Measurements from ENCODE around the gene TSC22D3.

Gene TSC22D3

GRCh38 chrX:107707866-107708265, 67.7 kb downstream of the TSC22D3 start:
- Histone ChIP-seq H3K9ac (ENCODE audit: low read length) (no peak overlapping the region), H3K36me3 (ENCODE audit: control insufficient read depth, insufficient read depth, low read length, severe bottlenecking) (no peaks in the 10 kb centered on the region), H3K9me3 (ENCODE audit: control insufficient read depth, low read length) (peaks cover 10% of the 10 kb centered on the region), H3K27me3 (replicated peaks; ENCODE audit: control insufficient read depth, insufficient read depth, low read length) (peaks cover 33% of the 10 kb centered on the region), H3K4me3 (ENCODE audit: low read length) (no peak overlapping the region), H3K4me1 (ENCODE audit: control insufficient read depth, insufficient read depth, low read length) (peaks cover 20% of the 10 kb centered on the region)
- no peak for DNase-seq (ENCODE audit: low read depth)

GRCh38 chrX:107706309-107706708, 69.3 kb downstream of the TSC22D3 start:
- Histone ChIP-seq H3K4me3 (ENCODE audit: low read length) (no peak overlapping the region), H3K36me3 (ENCODE audit: control insufficient read depth, insufficient read depth, low read length, severe bottlenecking) (no peaks in the 10 kb centered on the region), H3K27me3 (replicated peaks; ENCODE audit: control insufficient read depth, insufficient read depth, low read length) (peaks cover 28% of the 10 kb centered on the region), H3K4me1 (ENCODE audit: control insufficient read depth, insufficient read depth, low read length) (peaks cover 11% of the 10 kb centered on the region), H3K9me3 (ENCODE audit: control insufficient read depth, low read length) (peaks cover 10% of the 10 kb centered on the region), H3K9ac (ENCODE audit: low read length) (no peak overlapping the region)
- no peak for DNase-seq (ENCODE audit: low read depth)

GRCh38 chrX:107704587-107704986, 71.0 kb downstream of the TSC22D3 start:
- H3K27me3 ChIP-seq (replicated peaks; ENCODE audit: control insufficient read depth, insufficient read depth, low read length) = peaks cover 32% of the 10 kb centered on the region
- no peak overlapping the region for H3K4me3 ChIP-seq (ENCODE audit: low read length)
- H3K9me3 ChIP-seq (ENCODE audit: control insufficient read depth, low read length) = peaks cover 10% of the 10 kb centered on the region
- no peaks in the 10 kb centered on the region for H3K36me3 ChIP-seq (ENCODE audit: control insufficient read depth, insufficient read depth, low read length, severe bottlenecking)
- no peak for DNase-seq (ENCODE audit: low read depth)
- H3K4me1 ChIP-seq (ENCODE audit: control insufficient read depth, insufficient read depth, low read length) = peaks cover 17% of the 10 kb centered on the region
- no peak overlapping the region for H3K9ac ChIP-seq (ENCODE audit: low read length)

- H3K9ac ChIP-seq (ENCODE audit: low read length) = no peak overlapping the region
- no peak overlapping the region for H3K4me3 ChIP-seq (ENCODE audit: low read length)
- H3K4me1 ChIP-seq (ENCODE audit: control insufficient read depth, insufficient read depth, low read length) = peaks cover 17% of the 10 kb centered on the region
- H3K36me3 ChIP-seq (ENCODE audit: control insufficient read depth, insufficient read depth, low read length, severe bottlenecking) = no peaks in the 10 kb centered on the region
- peaks cover 10% of the 10 kb centered on the region for H3K9me3 ChIP-seq (ENCODE audit: control insufficient read depth, low read length)
- H3K27me3 ChIP-seq (replicated peaks; ENCODE audit: control insufficient read depth, insufficient read depth, low read length) = peaks cover 32% of the 10 kb centered on the region
- DNase-seq (ENCODE audit: low read depth) = no peak
Observed at GRCh38 chrX:107704181-107704580, 71.4 kb downstream of the TSC22D3 start.

- H3K27me3 ChIP-seq (replicated peaks; ENCODE audit: control insufficient read depth, insufficient read depth, low read length) = peaks cover 24% of the 10 kb centered on the region
- no peak for DNase-seq (ENCODE audit: low read depth)
- no peak overlapping the region for H3K4me3 ChIP-seq (ENCODE audit: low read length)
- no peaks in the 10 kb centered on the region for H3K36me3 ChIP-seq (ENCODE audit: control insufficient read depth, insufficient read depth, low read length, severe bottlenecking)
- peaks cover 17% of the 10 kb centered on the region for H3K4me1 ChIP-seq (ENCODE audit: control insufficient read depth, insufficient read depth, low read length)
- peaks cover 4% of the 10 kb centered on the region for H3K9me3 ChIP-seq (ENCODE audit: control insufficient read depth, low read length)
- no peak overlapping the region for H3K9ac ChIP-seq (ENCODE audit: low read length)
Observed at GRCh38 chrX:107701493-107702121, 74.0 kb downstream of the TSC22D3 start.

- H3K27me3 ChIP-seq (replicated peaks; ENCODE audit: control insufficient read depth, insufficient read depth, low read length) = peaks cover 19% of the 10 kb centered on the region
- no peak for DNase-seq (ENCODE audit: low read depth)
- H3K4me1 ChIP-seq (ENCODE audit: control insufficient read depth, insufficient read depth, low read length) = peaks cover 17% of the 10 kb centered on the region
- no peaks in the 10 kb centered on the region for H3K36me3 ChIP-seq (ENCODE audit: control insufficient read depth, insufficient read depth, low read length, severe bottlenecking)
- H3K9ac ChIP-seq (ENCODE audit: low read length) = peak overlapping the region; percentile 62
- H3K9me3 ChIP-seq (ENCODE audit: control insufficient read depth, low read length) = peaks cover 4% of the 10 kb centered on the region
- no peak overlapping the region for H3K4me3 ChIP-seq (ENCODE audit: low read length)
Observed at GRCh38 chrX:107700790-107701189, 74.8 kb downstream of the TSC22D3 start.

GRCh38 chrX:107700317-107700774, 75.2 kb downstream of the TSC22D3 start:
- Histone ChIP-seq H3K27me3 (replicated peaks; ENCODE audit: control insufficient read depth, insufficient read depth, low read length) (peaks cover 19% of the 10 kb centered on the region), H3K9me3 (ENCODE audit: control insufficient read depth, low read length) (peaks cover 4% of the 10 kb centered on the region), H3K9ac (ENCODE audit: low read length) (peak overlapping the region; percentile 62), H3K4me3 (ENCODE audit: low read length) (no peak overlapping the region), H3K36me3 (ENCODE audit: control insufficient read depth, insufficient read depth, low read length, severe bottlenecking) (no peaks in the 10 kb centered on the region), H3K4me1 (ENCODE audit: control insufficient read depth, insufficient read depth, low read length) (peaks cover 17% of the 10 kb centered on the region)
- peak; percentile 74 for DNase-seq (ENCODE audit: low read depth)

- peaks cover 12% of the 10 kb centered on the region for H3K27me3 ChIP-seq (replicated peaks; ENCODE audit: control insufficient read depth, insufficient read depth, low read length)
- no peak overlapping the region for H3K4me3 ChIP-seq (ENCODE audit: low read length)
- peaks cover 2% of the 10 kb centered on the region for H3K9me3 ChIP-seq (ENCODE audit: control insufficient read depth, low read length)
- H3K4me1 ChIP-seq (ENCODE audit: control insufficient read depth, insufficient read depth, low read length) = peaks cover 17% of the 10 kb centered on the region
- H3K36me3 ChIP-seq (ENCODE audit: control insufficient read depth, insufficient read depth, low read length, severe bottlenecking) = no peaks in the 10 kb centered on the region
- H3K9ac ChIP-seq (ENCODE audit: low read length) = no peak overlapping the region
- DNase-seq (ENCODE audit: low read depth) = no peak
Observed at GRCh38 chrX:107699616-107700015, 76.0 kb downstream of the TSC22D3 start.

- Histone ChIP-seq H3K4me1 (ENCODE audit: control insufficient read depth, insufficient read depth, low read length) (no peaks in the 10 kb centered on the region), H3K36me3 (ENCODE audit: control insufficient read depth, insufficient read depth, low read length, severe bottlenecking) (no peaks in the 10 kb centered on the region), H3K4me3 (ENCODE audit: low read length) (no peak overlapping the region), H3K9ac (ENCODE audit: low read length) (no peak overlapping the region), H3K27me3 (replicated peaks; ENCODE audit: control insufficient read depth, insufficient read depth, low read length) (peaks cover 20% of the 10 kb centered on the region), H3K9me3 (ENCODE audit: control insufficient read depth, low read length) (peaks cover 9% of the 10 kb centered on the region)
- peak; percentile 33 for DNase-seq (ENCODE audit: low read depth)
Observed at GRCh38 chrX:107691024-107691448, 84.6 kb downstream of the TSC22D3 start.

GRCh38 chrX:107687445-107687844, 88.1 kb downstream of the TSC22D3 start:
- Histone ChIP-seq H3K4me3 (ENCODE audit: low read length) (no peak overlapping the region), H3K4me1 (ENCODE audit: control insufficient read depth, insufficient read depth, low read length) (peaks cover 17% of the 10 kb centered on the region), H3K36me3 (ENCODE audit: control insufficient read depth, insufficient read depth, low read length, severe bottlenecking) (no peaks in the 10 kb centered on the region), H3K9ac (ENCODE audit: low read length) (no peak overlapping the region), H3K27me3 (replicated peaks; ENCODE audit: control insufficient read depth, insufficient read depth, low read length) (peaks cover 25% of the 10 kb centered on the region), H3K9me3 (ENCODE audit: control insufficient read depth, low read length) (peaks cover 9% of the 10 kb centered on the region)
- DNase-seq (ENCODE audit: low read depth) = no peak

- H3K9ac ChIP-seq (ENCODE audit: low read length) = no peak overlapping the region
- no peak for DNase-seq (ENCODE audit: low read depth)
- no peak overlapping the region for H3K4me3 ChIP-seq (ENCODE audit: low read length)
- no peaks in the 10 kb centered on the region for H3K36me3 ChIP-seq (ENCODE audit: control insufficient read depth, insufficient read depth, low read length, severe bottlenecking)
- H3K27me3 ChIP-seq (replicated peaks; ENCODE audit: control insufficient read depth, insufficient read depth, low read length) = peaks cover 25% of the 10 kb centered on the region
- peaks cover 9% of the 10 kb centered on the region for H3K9me3 ChIP-seq (ENCODE audit: control insufficient read depth, low read length)
- peaks cover 18% of the 10 kb centered on the region for H3K4me1 ChIP-seq (ENCODE audit: control insufficient read depth, insufficient read depth, low read length)
Observed at GRCh38 chrX:107686792-107687191, 88.8 kb downstream of the TSC22D3 start.

GRCh38 chrX:107686026-107686425, 89.6 kb downstream of the TSC22D3 start:
- no peak overlapping the region for H3K9ac ChIP-seq (ENCODE audit: low read length)
- H3K4me3 ChIP-seq (ENCODE audit: low read length) = no peak overlapping the region
- peaks cover 4% of the 10 kb centered on the region for H3K9me3 ChIP-seq (ENCODE audit: control insufficient read depth, low read length)
- H3K36me3 ChIP-seq (ENCODE audit: control insufficient read depth, insufficient read depth, low read length, severe bottlenecking) = no peaks in the 10 kb centered on the region
- H3K4me1 ChIP-seq (ENCODE audit: control insufficient read depth, insufficient read depth, low read length) = peaks cover 18% of the 10 kb centered on the region
- no peak for DNase-seq (ENCODE audit: low read depth)
- H3K27me3 ChIP-seq (replicated peaks; ENCODE audit: control insufficient read depth, insufficient read depth, low read length) = peaks cover 28% of the 10 kb centered on the region

Measured in adipocyte (in vitro differentiated cells).